ENCODE results near the gene XYLT1. TPM values are rescaled to one million over a fixed set of nuclear protein-coding genes. Genes with fewer than 3 reads are reported as not detected.

XYLT1 gene
- total RNA-seq, 1 experiment from 2014 or later = 1.7 TPM

DNA sequence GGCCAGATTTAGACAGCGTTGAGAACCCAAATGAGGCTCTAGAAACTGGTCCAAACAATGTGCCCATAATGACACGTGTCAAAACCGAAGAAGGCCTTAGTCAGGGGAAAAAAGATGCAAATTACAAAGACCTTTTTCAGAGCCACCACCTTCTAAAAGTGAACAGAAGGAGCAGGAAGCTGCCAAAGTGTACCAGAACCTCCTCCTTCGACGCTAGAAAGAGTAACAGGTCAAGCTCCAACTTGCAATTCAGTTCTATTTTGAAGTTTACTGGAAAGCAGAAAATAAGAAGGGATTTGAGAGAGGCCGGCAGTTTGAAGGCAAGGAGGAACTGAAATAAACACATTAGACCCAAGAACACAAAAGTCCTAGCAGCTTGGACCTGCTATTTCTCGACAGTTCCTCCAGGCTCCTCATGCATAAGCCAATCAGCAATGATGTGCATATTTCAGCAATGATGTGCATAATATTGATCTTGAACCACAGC lies 61.8 kb downstream of the XYLT1 start:
- Histone ChIP-seq H2AFZ (no peak overlapping the region), H3K79me2 (ENCODE audit: low read depth) (no peaks in the 10 kb centered on the region), H3K4me2 (no peak overlapping the region), H4K20me1 (ENCODE audit: insufficient read depth) (no peaks in the 10 kb centered on the region), H3K4me1 (replicated peaks; ENCODE audit: insufficient read depth) (no peaks in the 10 kb centered on the region), H3F3A (ENCODE audit: insufficient read depth, low read depth) (no peaks in the 10 kb centered on the region), H3K27me3 (ENCODE audit: insufficient read depth, low read depth) (peaks cover 10% of the 10 kb centered on the region), H3K9me2 (ENCODE audit: insufficient read depth) (no peaks in the 10 kb centered on the region), H3K36me3 (ENCODE audit: low read depth) (no peaks in the 10 kb centered on the region), H3K9me3 (ENCODE audit: insufficient read depth, low read depth) (no peaks in the 10 kb centered on the region), H3K4me3 (no peak overlapping the region), H3K27ac (no peak overlapping the region)
- CTCF ChIA-PET = no interaction called here
- TF ChIP-seq EZH2 (IDR thresholded peaks at IDR 0.05; ENCODE audit: low read depth) = no peak
- DNase-seq = no peak
- intact Hi-C loops (cut with micrococcal nuclease; ENCODE audit: unreplicated experiment) = no loop called here
- POLR2A ChIA-PET (ENCODE audit: unreplicated experiment) = no interaction called here
- BruUV-seq (replicated peaks) = no TSS peak

DNA sequence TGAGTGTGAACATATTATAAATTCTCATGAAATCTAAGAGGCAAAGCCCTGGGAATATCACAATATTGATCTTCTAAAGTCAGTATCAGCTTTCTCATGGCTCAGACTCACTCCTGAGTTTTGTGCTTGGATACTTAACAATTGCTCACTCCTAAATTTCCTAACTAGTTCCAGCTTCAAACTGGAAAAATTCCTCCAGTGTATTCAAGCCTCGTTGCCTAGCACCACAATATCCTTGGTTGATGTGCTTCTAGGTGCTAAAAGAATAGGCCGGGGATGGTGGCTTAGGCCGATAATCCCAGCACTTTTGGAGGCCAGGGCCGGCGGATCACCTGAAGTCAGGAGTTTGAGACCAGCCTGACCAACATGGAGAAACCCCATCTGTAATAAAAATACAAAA lies 62.5 kb downstream of the XYLT1 start:
- intact Hi-C loops (cut with micrococcal nuclease; ENCODE audit: unreplicated experiment) = no loop called here
- no TSS peak for BruUV-seq (replicated peaks)
- H2AFZ ChIP-seq = no peak overlapping the region
- no peaks in the 10 kb centered on the region for H3F3A ChIP-seq (ENCODE audit: insufficient read depth, low read depth)
- H3K27ac ChIP-seq = no peak overlapping the region
- H3K4me2 ChIP-seq = no peak overlapping the region
- ChIA-PET POLR2A (ENCODE audit: unreplicated experiment) (no interaction called here), CTCF (no interaction called here)
- no peak for DNase-seq
- no peaks in the 10 kb centered on the region for H3K9me3 ChIP-seq (ENCODE audit: insufficient read depth, low read depth)
- H3K79me2 ChIP-seq (ENCODE audit: low read depth) = no peaks in the 10 kb centered on the region
- H3K4me1 ChIP-seq (replicated peaks; ENCODE audit: insufficient read depth) = no peaks in the 10 kb centered on the region
- H3K9me2 ChIP-seq (ENCODE audit: insufficient read depth) = no peaks in the 10 kb centered on the region
- no peaks in the 10 kb centered on the region for H3K36me3 ChIP-seq (ENCODE audit: low read depth)
- no peaks in the 10 kb centered on the region for H4K20me1 ChIP-seq (ENCODE audit: insufficient read depth)
- peaks cover 10% of the 10 kb centered on the region for H3K27me3 ChIP-seq (ENCODE audit: insufficient read depth, low read depth)
- TF ChIP-seq EZH2 (IDR thresholded peaks at IDR 0.05; ENCODE audit: low read depth) = no peak
- TF ChIP-seq, protein P1, sequence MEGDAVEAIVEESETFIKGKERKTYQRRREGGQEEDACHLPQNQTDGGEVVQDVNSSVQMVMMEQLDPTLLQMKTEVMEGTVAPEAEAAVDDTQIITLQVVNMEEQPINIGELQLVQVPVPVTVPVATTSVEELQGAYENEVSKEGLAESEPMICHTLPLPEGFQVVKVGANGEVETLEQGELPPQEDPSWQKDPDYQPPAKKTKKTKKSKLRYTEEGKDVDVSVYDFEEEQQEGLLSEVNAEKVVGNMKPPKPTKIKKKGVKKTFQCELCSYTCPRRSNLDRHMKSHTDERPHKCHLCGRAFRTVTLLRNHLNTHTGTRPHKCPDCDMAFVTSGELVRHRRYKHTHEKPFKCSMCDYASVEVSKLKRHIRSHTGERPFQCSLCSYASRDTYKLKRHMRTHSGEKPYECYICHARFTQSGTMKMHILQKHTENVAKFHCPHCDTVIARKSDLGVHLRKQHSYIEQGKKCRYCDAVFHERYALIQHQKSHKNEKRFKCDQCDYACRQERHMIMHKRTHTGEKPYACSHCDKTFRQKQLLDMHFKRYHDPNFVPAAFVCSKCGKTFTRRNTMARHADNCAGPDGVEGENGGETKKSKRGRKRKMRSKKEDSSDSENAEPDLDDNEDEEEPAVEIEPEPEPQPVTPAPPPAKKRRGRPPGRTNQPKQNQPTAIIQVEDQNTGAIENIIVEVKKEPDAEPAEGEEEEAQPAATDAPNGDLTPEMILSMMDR (conservative IDR thresholded peaks at IDR 0.05) = no peak
- H3K4me3 ChIP-seq = no peak overlapping the region

DNA sequence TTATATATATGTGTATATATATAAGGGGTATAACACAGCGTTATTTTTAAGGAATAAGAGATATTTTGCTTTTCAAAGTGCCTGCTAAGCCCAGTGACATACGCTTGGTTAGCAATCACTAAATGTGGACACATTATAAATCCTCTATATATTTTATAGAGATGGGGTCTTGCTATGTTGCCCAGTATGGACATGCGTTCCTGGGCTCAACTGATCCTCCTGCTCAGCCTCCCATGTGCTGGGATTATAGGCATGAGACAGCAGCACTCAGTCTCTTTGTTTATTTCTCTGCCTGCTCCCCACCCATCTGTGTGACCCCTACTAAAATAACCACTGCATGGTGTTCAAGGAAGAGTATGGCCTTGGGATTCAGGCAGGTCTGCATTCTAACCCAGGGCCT lies 63.4 kb downstream of the XYLT1 start:
- Histone ChIP-seq H3K4me3 (no peak overlapping the region), H3K27me3 (ENCODE audit: insufficient read depth, low read depth) (peaks cover 10% of the 10 kb centered on the region), H3K9me3 (ENCODE audit: insufficient read depth, low read depth) (no peaks in the 10 kb centered on the region), H3K36me3 (ENCODE audit: low read depth) (no peaks in the 10 kb centered on the region), H2AFZ (no peak overlapping the region), H3F3A (ENCODE audit: insufficient read depth, low read depth) (no peaks in the 10 kb centered on the region), H3K9me2 (ENCODE audit: insufficient read depth) (no peaks in the 10 kb centered on the region), H3K4me2 (no peak overlapping the region), H4K20me1 (ENCODE audit: insufficient read depth) (no peaks in the 10 kb centered on the region), H3K4me1 (replicated peaks; ENCODE audit: insufficient read depth) (no peaks in the 10 kb centered on the region), H3K79me2 (ENCODE audit: low read depth) (no peaks in the 10 kb centered on the region), H3K27ac (no peak overlapping the region)
- TF ChIP-seq, protein P1 (conservative IDR thresholded peaks at IDR 0.05) = no peak
- no peak for TF ChIP-seq EZH2 (IDR thresholded peaks at IDR 0.05; ENCODE audit: low read depth)
- ChIA-PET CTCF (no interaction called here), POLR2A (ENCODE audit: unreplicated experiment) (no interaction called here)
- intact Hi-C loops (cut with micrococcal nuclease; ENCODE audit: unreplicated experiment) = no loop called here
- BruUV-seq (replicated peaks) = no TSS peak
- no peak for DNase-seq

All from PC-9 (cell line).